Esophagus squamous epithelium (tissue), 4 donors: ENCODE measurements around the gene DLEU7.

Source experiments
- POLR2A ChIP-seq, 4 donors: fragments of 450-650 bp; IDR thresholded peaks; one replicate each; pipeline ENCODE4 v1.6.1; 2017; ENCODE audit warnings: antibody characterized with exemption in 4 of 4, mild to moderate bottlenecking in 4 of 4, moderate library complexity in 3 of 4
- TF ChIP-seq, protein P1 (sequence below), 6 experiments: fragments of 450-650 bp in 4 of 6; fragments of 200-600 bp in 2 of 6; sonication (generic) in 2 of 6; IDR thresholded peaks; one replicate each; pipeline ENCODE4 v1.5.1; 2016 to 2019; ENCODE audit warnings: antibody characterized with exemption in 6 of 6, mild to moderate bottlenecking in 4 of 6, moderate library complexity in 4 of 6

DNA sequence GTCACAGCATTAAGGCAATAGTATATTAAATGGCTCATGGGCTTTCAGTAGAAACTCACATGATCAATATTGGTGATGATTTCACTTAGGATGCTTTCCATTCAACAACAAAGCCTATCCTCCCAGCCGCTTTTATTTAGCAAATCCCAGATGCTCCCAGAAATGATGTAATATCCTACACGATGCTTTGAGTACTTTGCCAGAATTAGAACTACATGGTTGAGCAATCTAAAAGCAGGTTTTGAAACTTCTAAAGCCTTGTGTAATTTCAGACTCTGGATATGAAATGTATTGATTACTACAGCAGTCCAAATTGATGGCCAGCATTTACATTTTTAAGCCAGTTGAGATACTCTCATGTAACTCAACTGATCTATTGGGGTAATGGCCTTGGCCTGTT is 13.6 kb downstream of the DLEU7 start:
- TF ChIP-seq POLR2A (IDR thresholded peaks at IDR 0.05): no peak
- TF ChIP-seq, protein P1, sequence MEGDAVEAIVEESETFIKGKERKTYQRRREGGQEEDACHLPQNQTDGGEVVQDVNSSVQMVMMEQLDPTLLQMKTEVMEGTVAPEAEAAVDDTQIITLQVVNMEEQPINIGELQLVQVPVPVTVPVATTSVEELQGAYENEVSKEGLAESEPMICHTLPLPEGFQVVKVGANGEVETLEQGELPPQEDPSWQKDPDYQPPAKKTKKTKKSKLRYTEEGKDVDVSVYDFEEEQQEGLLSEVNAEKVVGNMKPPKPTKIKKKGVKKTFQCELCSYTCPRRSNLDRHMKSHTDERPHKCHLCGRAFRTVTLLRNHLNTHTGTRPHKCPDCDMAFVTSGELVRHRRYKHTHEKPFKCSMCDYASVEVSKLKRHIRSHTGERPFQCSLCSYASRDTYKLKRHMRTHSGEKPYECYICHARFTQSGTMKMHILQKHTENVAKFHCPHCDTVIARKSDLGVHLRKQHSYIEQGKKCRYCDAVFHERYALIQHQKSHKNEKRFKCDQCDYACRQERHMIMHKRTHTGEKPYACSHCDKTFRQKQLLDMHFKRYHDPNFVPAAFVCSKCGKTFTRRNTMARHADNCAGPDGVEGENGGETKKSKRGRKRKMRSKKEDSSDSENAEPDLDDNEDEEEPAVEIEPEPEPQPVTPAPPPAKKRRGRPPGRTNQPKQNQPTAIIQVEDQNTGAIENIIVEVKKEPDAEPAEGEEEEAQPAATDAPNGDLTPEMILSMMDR (IDR thresholded peaks at IDR 0.05): no peak
